RWPE2 (cell line): ENCODE data around the gene COL1A1.
A peak's percentile ranks its signal among the peaks of the same experiment; 100 is the strongest.

Source experiments
- ATAC-seq: fragments of 200-7000 bp; cut with Tn5 transposase; 3 replicates; pipeline ENCODE4 v1.9.1; 2021; ENCODE audit warnings: low read depth
- DNase-seq: peaks from one replicate; pipeline ENCODE4 v3.0.0-alpha.2; 2020; ENCODE audit warnings: low spot score
- H3K27ac ChIP-seq: fragments of 450-650 bp; 2 replicates; pipeline ENCODE4 v1.5.1; 2017; ENCODE audit warnings: mild to moderate bottlenecking; ENCODE audit not compliant: poor library complexity, severe bottlenecking
- H3K27me3 ChIP-seq: fragments of 250-450 bp; sonication (Bioruptor Pico); 2 replicates; pipeline ENCODE4 v1.5.1; 2021; ENCODE audit warnings: mild to moderate bottlenecking, moderate library complexity; ENCODE audit not compliant: insufficient read depth, poor library complexity, severe bottlenecking
- H3K36me3 ChIP-seq: fragments of 250-450 bp; sonication (Bioruptor Pico); 2 replicates; pipeline ENCODE4 v1.5.1; 2020; ENCODE audit warnings: low read depth, mild to moderate bottlenecking, moderate library complexity
- H3K4me1 ChIP-seq: fragments of 250-450 bp; sonication (Bioruptor Pico); 2 replicates; pipeline ENCODE4 v1.5.1; 2021; ENCODE audit warnings: mild to moderate bottlenecking, moderate library complexity; ENCODE audit not compliant: insufficient read depth, poor library complexity, severe bottlenecking
- H3K4me3 ChIP-seq: fragments of 250-450 bp; sonication (Bioruptor Pico); 2 replicates; pipeline ENCODE4 v1.5.1; 2021; ENCODE audit warnings: mild to moderate bottlenecking, moderate library complexity; ENCODE audit not compliant: severe bottlenecking
- H3K9me3 ChIP-seq: fragments of 250-450 bp; sonication (Bioruptor Pico); 2 replicates; pipeline ENCODE4 v1.5.1; 2021; ENCODE audit warnings: mild to moderate bottlenecking, moderate library complexity; ENCODE audit not compliant: severe bottlenecking
- CTCF ChIP-seq: fragments of 450-650 bp; IDR thresholded peaks from one replicate; pipeline ENCODE4 v1.5.1; 2017; ENCODE audit warnings: mild to moderate bottlenecking, moderate library complexity; ENCODE audit not compliant: poor library complexity, severe bottlenecking

COL1A1 gene

GRCh38 chr17:50214976-50215760, 13.7 kb upstream of the COL1A1 start:
- Histone ChIP-seq H3K9me3 (no peaks in the 10 kb centered on the region), H3K36me3 (no peaks in the 10 kb centered on the region), H3K27ac (no peak overlapping the region), H3K4me3 (no peak overlapping the region), H3K4me1 (peaks cover 33% of the 10 kb centered on the region), H3K27me3 (no peaks in the 10 kb centered on the region)
- TF ChIP-seq CTCF, result no peak
- DNase-seq (no peak), ATAC-seq (no peak)

GRCh38 chr17:50213026-50214022, 11.9 kb upstream of the COL1A1 start:
- Histone ChIP-seq H3K4me1 (peaks cover 21% of the 10 kb centered on the region), H3K36me3 (no peaks in the 10 kb centered on the region), H3K27ac (no peak overlapping the region), H3K9me3 (no peaks in the 10 kb centered on the region), H3K4me3 (no peak overlapping the region), H3K27me3 (no peaks in the 10 kb centered on the region)
- ATAC-seq (no peak), DNase-seq (peak; percentile 55)
- peak; percentile 17 for TF ChIP-seq CTCF

GRCh38 chr17:50212121-50212843, 10.9 kb upstream of the COL1A1 start:
- ATAC-seq (no peak), DNase-seq (peak; percentile 30)
- Histone ChIP-seq H3K27me3 (no peaks in the 10 kb centered on the region), H3K4me1 (peaks cover 16% of the 10 kb centered on the region), H3K27ac (no peak overlapping the region), H3K36me3 (no peaks in the 10 kb centered on the region), H3K9me3 (no peaks in the 10 kb centered on the region), H3K4me3 (no peak overlapping the region)
- TF ChIP-seq CTCF, result no peak

GRCh38 chr17:50211249-50212120, 10.1 kb upstream of the COL1A1 start:
- DNase-seq (peak; percentile 15), ATAC-seq (no peak)
- Histone ChIP-seq H3K27me3 (no peaks in the 10 kb centered on the region), H3K4me1 (peaks cover 16% of the 10 kb centered on the region), H3K9me3 (no peaks in the 10 kb centered on the region), H3K36me3 (no peaks in the 10 kb centered on the region), H3K27ac (peak overlapping the region; percentile 43), H3K4me3 (no peak overlapping the region)
- no peak for TF ChIP-seq CTCF
